NCI-H524 (cell line): ENCODE measurements around the gene ADO.
"Not testable (repeated sequence)": the region's sequence is repeated elsewhere in the genome, so short reads cannot be mapped to it uniquely, and the experiment has no call there.

ENCODE experiments used
- DNase-seq, 2 experiments: peaks; one replicate each; lab custom pipeline; 2025; lab: John Stamatoyannopoulos, UW

ADO gene

GRCh38 chr10:62804356-62805230, at the start of gene ADO:
ADO (plus strand) TSS chr10:62804720; CDS start chr10:62805060, 340 bp downstream.
- peak; percentile 27 to 73 for DNase-seq

- DNase-seq = no peak
Measured at GRCh38 chr10:62754963-62755362, 49.6 kb upstream of the ADO start.

GRCh38 chr10:62755662-62756653, 48.6 kb upstream of the ADO start:
- no peak for DNase-seq

- no peak for DNase-seq
Measured at GRCh38 chr10:62759599-62760175, 44.8 kb upstream of the ADO start.

- no peak for DNase-seq
Measured at GRCh38 chr10:62760401-62760800, 44.1 kb upstream of the ADO start.

GRCh38 chr10:62761115-62761514, 43.4 kb upstream of the ADO start:
- no peak for DNase-seq

- DNase-seq = no peak
Measured at GRCh38 chr10:62763155-62763554, 41.4 kb upstream of the ADO start.

GRCh38 chr10:62764011-62764410, 40.5 kb upstream of the ADO start:
- DNase-seq = no peak

GRCh38 chr10:62765726-62766125, 38.8 kb upstream of the ADO start:
- DNase-seq = no peak

- DNase-seq = no peak
Measured at GRCh38 chr10:62766386-62766785, 38.1 kb upstream of the ADO start.

- DNase-seq = no peak
Measured at GRCh38 chr10:62769574-62770242, 34.8 kb upstream of the ADO start.

GRCh38 chr10:62772186-62772974, 32.1 kb upstream of the ADO start:
- DNase-seq = no peak

- DNase-seq = no peak
Measured at GRCh38 chr10:62778125-62778524, 26.4 kb upstream of the ADO start.

- no peak for DNase-seq
Measured at GRCh38 chr10:62779487-62780248, 24.9 kb upstream of the ADO start.

GRCh38 chr10:62784537-62784936, 20.0 kb upstream of the ADO start:
- DNase-seq = not testable (repeated sequence)

- DNase-seq = not testable (repeated sequence)
Measured at GRCh38 chr10:62788285-62788684, 16.2 kb upstream of the ADO start.

GRCh38 chr10:62788861-62789467, 15.6 kb upstream of the ADO start:
- DNase-seq = no peak

- DNase-seq = no peak
Measured at GRCh38 chr10:62790019-62790555, 14.4 kb upstream of the ADO start.

- no peak for DNase-seq
Measured at GRCh38 chr10:62790571-62790970, 13.9 kb upstream of the ADO start.
